Measurements from ENCODE around the gene GPR137. TPM values are rescaled to one million over a fixed set of nuclear protein-coding genes. Genes with fewer than 3 reads are reported as not detected.

The GPR137 gene
- total RNA-seq, 1 experiment from 2014 or later: 33.3 TPM

DNA sequence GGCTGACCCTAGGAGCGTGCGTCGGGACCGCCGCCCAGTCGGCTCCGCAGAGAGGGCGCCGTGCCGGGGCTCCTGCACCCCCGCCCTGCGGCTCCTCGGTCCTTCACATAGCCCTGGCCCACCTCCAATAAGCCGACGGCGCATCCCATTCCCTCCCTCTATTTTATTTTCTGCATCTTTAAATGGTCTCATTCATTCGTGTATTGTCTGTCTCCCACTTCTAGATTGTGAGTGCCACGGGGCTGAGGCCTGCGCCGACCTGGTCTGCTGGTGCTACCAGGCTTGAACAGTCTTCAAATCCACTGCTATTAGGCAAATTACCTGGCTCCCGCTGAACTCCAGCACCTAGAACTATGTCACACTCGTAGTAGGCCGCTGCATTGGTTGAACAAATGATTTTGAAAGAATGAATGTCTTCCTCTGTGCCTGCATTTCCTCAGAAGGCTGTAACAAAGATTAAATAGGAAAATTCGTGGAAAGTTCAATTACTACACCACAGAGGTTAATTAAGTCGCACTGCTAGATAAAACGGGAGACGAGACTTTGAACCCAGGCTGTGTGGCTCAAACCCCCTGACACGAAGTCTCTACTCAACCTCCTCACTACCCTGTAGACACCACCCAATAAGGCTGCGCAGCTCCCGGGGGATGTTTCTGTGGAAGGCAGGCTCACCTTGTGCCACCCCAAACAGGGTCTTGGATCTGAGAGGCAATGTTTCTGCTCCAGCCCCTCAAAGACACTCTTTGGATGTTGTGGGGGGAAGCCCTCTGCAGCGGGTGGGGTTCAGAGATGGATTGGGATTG is 37.7 kb upstream of the GPR137 start:
- TF ChIP-seq, protein P1, sequence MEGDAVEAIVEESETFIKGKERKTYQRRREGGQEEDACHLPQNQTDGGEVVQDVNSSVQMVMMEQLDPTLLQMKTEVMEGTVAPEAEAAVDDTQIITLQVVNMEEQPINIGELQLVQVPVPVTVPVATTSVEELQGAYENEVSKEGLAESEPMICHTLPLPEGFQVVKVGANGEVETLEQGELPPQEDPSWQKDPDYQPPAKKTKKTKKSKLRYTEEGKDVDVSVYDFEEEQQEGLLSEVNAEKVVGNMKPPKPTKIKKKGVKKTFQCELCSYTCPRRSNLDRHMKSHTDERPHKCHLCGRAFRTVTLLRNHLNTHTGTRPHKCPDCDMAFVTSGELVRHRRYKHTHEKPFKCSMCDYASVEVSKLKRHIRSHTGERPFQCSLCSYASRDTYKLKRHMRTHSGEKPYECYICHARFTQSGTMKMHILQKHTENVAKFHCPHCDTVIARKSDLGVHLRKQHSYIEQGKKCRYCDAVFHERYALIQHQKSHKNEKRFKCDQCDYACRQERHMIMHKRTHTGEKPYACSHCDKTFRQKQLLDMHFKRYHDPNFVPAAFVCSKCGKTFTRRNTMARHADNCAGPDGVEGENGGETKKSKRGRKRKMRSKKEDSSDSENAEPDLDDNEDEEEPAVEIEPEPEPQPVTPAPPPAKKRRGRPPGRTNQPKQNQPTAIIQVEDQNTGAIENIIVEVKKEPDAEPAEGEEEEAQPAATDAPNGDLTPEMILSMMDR (IDR thresholded peaks at IDR 0.05; ENCODE audit: unreplicated experiment): no peak
- H3K4me3 Mint-ChIP-seq (ENCODE audit: low read depth, unreplicated experiment): peak overlapping the region; percentile 96
- H3K4me1 Mint-ChIP-seq (ENCODE audit: low read depth, unreplicated experiment): peaks cover 25% of the 10 kb centered on the region
- H3K27ac Mint-ChIP-seq (ENCODE audit: unreplicated experiment): peak overlapping the region; percentile 84
- H3K27me3 Mint-ChIP-seq (ENCODE audit: unreplicated experiment): no peaks in the 10 kb centered on the region
- intact Hi-C loops (cut with micrococcal nuclease; ENCODE audit: unreplicated experiment): loop anchor here (10.0 kb wide), 1 partner anchor 57 kb away; the partner anchor contains the start of genes CATSPERZ and ESRRA
- H3K9me3 Mint-ChIP-seq (ENCODE audit: low read depth, unreplicated experiment): no peaks in the 10 kb centered on the region
- CTCF ChIA-PET: interaction anchor here (0.6 to 1.5 kb wide), 2 partner anchors 11 to 40 kb away, joined by 6 to 7 read pairs; no protein-coding TSS in a partner anchor
- BruUV-seq (replicated peaks): no TSS peak
- peaks cover 92% of the 10 kb centered on the region for H3K36me3 Mint-ChIP-seq (ENCODE audit: insufficient read depth, unreplicated experiment)
- no peak for DNase-seq

DNA sequence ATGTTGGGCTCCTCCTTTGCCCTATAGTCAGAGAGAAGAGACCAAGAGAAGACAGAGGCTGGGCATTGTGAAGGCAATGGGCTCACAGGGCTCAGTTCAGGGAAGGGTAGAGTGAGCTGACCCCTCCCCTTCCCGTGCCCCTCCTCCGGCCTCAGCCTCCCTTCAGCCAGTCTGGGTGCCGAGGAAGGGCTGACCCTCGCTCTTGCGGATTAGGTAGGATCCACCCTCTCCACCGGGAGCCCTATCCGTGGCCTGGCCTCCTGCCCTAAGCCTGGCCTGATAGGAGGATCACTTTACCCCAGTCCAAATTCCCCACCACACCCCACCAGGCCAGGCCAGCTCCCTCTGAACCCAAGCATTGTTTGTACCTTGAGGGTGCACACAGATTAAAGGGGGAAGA is 37.1 kb upstream of the GPR137 start:
- Mint-ChIP-seq H3K9me3 (ENCODE audit: low read depth, unreplicated experiment) (no peaks in the 10 kb centered on the region), H3K27me3 (ENCODE audit: unreplicated experiment) (no peaks in the 10 kb centered on the region), H3K4me1 (ENCODE audit: low read depth, unreplicated experiment) (peaks cover 18% of the 10 kb centered on the region), H3K27ac (ENCODE audit: unreplicated experiment) (peak overlapping the region; percentile 44), H3K4me3 (ENCODE audit: low read depth, unreplicated experiment) (peak overlapping the region; percentile 96), H3K36me3 (ENCODE audit: insufficient read depth, unreplicated experiment) (peaks cover 87% of the 10 kb centered on the region)
- no TSS peak for BruUV-seq (replicated peaks)
- TF ChIP-seq, protein P1 (IDR thresholded peaks at IDR 0.05; ENCODE audit: unreplicated experiment): no peak
- intact Hi-C loops (cut with micrococcal nuclease; ENCODE audit: unreplicated experiment): loop anchor here (10.0 kb wide), 1 partner anchor 56 kb away; the partner anchor contains the start of genes CATSPERZ and ESRRA
- CTCF ChIA-PET: no interaction called here
- no peak for DNase-seq

DNA sequence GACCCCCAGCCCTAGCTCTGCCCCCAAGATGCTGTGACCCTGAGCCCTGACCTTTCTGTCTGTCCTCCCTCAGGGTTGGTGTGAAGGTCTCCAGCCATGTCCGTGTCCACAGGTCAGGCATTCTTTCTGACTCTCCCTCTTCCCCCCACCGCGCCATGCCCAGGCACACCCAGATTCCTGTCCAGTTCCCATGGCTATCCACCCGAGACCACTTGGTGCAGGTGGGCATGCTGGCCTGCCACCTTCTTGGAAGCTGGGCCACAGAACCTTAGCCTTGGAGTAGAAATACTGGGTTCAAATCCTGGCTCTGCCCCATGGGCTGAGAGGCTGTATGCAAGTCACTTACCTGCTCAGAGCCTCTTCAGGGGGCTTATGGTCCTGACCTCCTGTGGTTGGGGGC is 36.6 kb upstream of the GPR137 start:
- intact Hi-C loops (cut with micrococcal nuclease; ENCODE audit: unreplicated experiment): loop anchor here (10.0 kb wide), 1 partner anchor 56 kb away; the partner anchor contains the start of genes CATSPERZ and ESRRA
- H3K27ac Mint-ChIP-seq (ENCODE audit: unreplicated experiment): peak overlapping the region; percentile 44

DNA sequence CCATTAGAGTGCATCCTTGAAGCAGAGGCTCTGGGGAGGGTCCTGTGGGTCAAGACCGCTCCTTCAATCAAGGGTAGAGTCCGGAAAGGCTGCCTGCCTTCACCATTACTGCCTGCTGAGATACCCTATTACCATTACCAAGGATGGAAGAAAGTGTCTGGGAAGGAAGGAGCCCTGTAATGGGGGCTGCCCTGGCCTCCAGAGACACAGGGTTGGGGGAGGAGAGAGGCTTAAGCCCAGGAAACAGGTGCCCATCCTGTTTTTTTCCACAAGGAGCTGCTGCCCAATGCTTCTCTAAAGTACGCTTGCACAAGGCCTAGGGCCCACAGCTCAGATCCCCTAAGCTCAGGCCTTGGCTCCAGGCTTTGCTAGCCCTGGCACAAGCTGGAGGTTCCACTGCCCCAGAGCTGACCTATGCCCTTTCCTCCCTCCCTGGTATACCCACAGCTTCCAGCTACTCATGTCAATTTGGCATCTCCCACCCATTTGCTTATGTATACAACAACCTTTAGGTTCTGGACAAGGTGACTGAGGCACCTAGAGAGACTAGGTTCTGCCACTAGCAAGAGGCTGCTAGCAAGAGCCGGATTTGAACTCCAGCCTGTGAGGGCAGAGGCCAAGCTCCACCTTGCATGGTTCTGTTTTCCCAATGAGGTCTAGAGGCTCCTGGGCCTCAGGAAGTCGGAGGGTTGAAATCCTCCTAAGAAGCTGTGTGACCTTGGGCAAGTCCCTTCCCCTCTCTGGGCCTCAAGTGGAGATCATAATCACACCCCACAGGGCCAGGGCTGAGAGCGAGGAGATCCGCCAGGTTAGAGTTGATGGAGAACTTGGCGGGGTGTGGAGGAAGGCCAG is 35.9 kb upstream of the GPR137 start:
- H3K4me3 Mint-ChIP-seq (ENCODE audit: low read depth, unreplicated experiment): no peak overlapping the region
- BruUV-seq (replicated peaks): no TSS peak
- TF ChIP-seq, protein P1 (IDR thresholded peaks at IDR 0.05; ENCODE audit: unreplicated experiment): no peak

More for the DNA sequence above, 36.6 kb upstream of the GPR137 start:
- DNase-seq: no peak
- TF ChIP-seq, protein P1 (IDR thresholded peaks at IDR 0.05; ENCODE audit: unreplicated experiment): no peak
- peaks cover 87% of the 10 kb centered on the region for H3K36me3 Mint-ChIP-seq (ENCODE audit: insufficient read depth, unreplicated experiment)
- CTCF ChIA-PET: no interaction called here
- H3K4me1 Mint-ChIP-seq (ENCODE audit: low read depth, unreplicated experiment): peaks cover 14% of the 10 kb centered on the region
- no peaks in the 10 kb centered on the region for H3K27me3 Mint-ChIP-seq (ENCODE audit: unreplicated experiment)
- BruUV-seq (replicated peaks): no TSS peak
- no peak overlapping the region for H3K4me3 Mint-ChIP-seq (ENCODE audit: low read depth, unreplicated experiment)
- H3K9me3 Mint-ChIP-seq (ENCODE audit: low read depth, unreplicated experiment): no peaks in the 10 kb centered on the region

More for the DNA sequence above, 35.9 kb upstream of the GPR137 start:
- peak overlapping the region; percentile 44 for H3K27ac Mint-ChIP-seq (ENCODE audit: unreplicated experiment)
- no peaks in the 10 kb centered on the region for H3K27me3 Mint-ChIP-seq (ENCODE audit: unreplicated experiment)
- no peaks in the 10 kb centered on the region for H3K9me3 Mint-ChIP-seq (ENCODE audit: low read depth, unreplicated experiment)
- DNase-seq: no peak
- CTCF ChIA-PET: interaction anchor here (0.6 to 1.1 kb wide), 2 partner anchors 18 to 26 kb away, joined by 3 to 8 read pairs; no protein-coding TSS in a partner anchor
- intact Hi-C loops (cut with micrococcal nuclease; ENCODE audit: unreplicated experiment): loop anchor here (10.0 kb wide), 1 partner anchor 55 kb away; the partner anchor contains the start of genes CATSPERZ and ESRRA
- H3K36me3 Mint-ChIP-seq (ENCODE audit: insufficient read depth, unreplicated experiment): peaks cover 84% of the 10 kb centered on the region
- H3K4me1 Mint-ChIP-seq (ENCODE audit: low read depth, unreplicated experiment): peaks cover 11% of the 10 kb centered on the region
